Fibroblast of skin of right biceps (primary cell): Measurements from ENCODE around the gene CLIC6.
"Not testable (repeated sequence)": the region's sequence is repeated elsewhere in the genome, so short reads cannot be mapped to it uniquely, and the experiment has no call there.

Experiments
- DNase-seq: peaks from one replicate; pipeline ENCODE4 v3.0.0-alpha.2; 2013

CLIC6 gene

DNA sequence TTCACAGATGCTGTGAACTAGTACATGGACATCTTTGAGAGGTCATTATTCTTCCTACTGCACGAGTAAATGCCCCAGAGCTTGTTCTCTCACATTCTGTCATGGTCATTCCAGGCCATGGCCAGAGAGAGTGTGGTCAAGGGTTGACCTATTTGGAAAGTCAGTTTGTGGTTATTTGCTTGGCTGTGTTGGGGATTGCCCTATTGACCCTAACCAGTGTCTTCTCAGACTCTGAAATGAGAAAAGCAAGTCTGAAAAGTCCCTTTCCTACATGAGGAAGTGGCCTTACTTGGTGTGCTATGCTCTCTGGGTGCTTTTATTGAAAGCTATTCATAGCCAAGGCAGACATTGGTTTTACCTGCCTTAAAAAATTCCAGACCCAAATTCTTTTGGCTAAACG is 26.6 kb downstream of the CLIC6 start:
- no peak for DNase-seq

DNA sequence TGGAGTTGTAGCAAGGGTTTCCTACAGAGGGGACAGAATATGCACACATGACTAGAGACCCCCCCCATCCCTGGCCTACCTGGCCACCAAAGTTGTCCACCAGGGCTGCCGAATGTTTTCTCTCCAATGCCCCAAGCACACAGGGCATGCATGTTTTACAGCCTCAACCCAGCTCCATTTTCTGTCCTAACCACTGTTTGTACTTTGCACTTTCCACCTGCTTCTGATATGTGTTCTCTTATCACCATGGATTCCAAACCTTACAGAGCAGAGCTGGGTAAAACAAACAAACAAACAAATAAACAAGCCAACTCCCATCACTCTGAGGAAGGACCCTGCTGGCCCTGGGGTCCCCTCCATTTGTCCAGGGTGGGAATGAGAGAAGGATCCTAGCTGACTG is 27.3 kb downstream of the CLIC6 start:
- DNase-seq: no peak

DNA sequence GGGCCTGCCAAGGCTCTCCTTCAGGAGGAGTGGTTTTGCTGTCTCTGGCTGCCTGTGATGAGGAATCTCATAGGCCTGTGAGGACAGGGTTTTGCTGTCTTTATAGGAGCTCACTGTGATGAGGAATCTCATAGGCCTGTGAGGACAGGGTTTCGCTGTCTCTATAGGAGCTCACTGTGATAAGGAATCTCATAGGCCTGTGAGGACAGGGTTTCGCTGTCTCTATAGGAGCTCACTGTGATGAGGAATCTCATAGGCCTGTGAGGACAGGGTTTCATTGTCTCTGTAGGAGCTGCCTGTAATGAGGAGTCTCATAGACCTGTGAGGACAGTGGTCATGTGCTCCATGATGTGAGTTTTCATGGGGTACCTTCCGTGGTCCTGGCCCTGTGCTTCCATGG is 29.0 kb downstream of the CLIC6 start:
- no peak for DNase-seq

DNA sequence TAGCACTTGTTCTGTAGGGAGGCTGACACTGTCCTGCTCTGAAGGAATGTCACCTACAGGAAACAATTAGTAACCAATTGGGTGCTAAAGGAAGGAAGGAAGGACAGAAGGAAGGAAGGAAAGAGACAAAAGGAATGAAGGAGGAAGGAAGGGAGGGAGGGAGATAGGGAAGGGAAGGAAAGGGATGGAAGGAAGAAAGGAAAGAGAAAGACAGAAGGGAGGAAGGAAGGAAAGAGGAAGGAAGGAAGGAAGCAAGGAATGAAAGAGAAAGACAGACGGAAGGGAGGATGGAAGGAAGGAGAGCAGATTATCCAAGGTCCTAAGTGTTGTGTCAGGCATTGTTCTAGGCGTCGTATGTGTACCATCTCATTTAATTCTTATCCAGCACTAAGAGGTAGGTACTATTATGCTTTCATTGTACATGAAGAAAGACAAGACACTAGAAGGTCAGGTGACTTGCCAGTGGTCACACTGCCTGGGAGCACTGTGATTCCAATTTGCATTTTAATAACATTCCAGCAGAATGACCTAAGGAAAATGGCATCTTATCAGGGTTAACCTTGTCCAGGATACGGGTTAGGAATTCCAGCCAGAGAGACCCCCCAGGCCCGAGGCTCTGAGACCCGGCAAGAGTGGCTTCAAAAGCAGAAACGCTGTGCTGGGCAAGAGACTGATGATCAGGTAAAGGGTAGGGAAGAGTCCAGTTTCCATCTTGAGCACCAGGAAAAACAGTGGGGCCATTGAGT is 29.6 kb downstream of the CLIC6 start:
- DNase-seq: no peak

DNA sequence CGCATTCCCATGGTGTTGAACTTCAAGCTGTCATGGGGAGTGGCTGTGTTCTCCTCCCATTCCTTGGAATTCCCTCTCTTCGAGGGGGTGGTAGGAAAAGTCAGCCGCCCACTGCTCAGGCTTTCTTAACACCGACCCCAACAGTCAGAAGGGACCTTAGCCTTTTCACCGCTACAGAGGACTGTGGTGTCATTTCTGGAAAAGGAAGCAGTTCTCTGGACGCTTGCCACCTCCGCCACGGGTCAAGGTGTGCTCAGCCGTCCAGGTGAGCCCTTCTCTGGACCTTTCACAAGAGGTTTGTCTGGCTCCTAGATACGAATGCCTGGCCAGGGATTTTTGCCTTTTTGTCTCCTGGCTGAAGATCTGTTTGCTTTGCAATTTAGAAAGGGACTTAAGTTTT is 31.8 kb downstream of the CLIC6 start:
- DNase-seq: no peak

DNA sequence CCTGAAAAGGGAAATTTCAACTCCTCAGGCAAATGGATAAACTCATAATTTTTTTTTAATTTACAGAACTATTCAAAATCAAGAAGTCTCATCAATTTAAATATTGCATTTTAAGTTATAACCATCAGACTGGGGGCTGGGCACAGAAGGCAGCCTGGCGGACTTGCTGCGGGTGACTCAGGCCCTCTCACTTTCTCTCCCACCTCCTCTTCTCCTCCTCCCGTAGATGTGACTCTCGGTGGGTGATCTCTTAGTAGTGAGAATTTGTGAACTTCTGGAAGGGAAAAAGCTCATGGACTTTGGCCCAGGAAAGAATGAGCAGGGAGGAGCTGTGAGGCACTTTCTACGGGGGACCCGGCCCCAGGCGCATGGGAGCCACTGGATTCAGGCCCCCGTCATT is 32.9 kb downstream of the CLIC6 start:
- peak; percentile 47 for DNase-seq

DNA sequence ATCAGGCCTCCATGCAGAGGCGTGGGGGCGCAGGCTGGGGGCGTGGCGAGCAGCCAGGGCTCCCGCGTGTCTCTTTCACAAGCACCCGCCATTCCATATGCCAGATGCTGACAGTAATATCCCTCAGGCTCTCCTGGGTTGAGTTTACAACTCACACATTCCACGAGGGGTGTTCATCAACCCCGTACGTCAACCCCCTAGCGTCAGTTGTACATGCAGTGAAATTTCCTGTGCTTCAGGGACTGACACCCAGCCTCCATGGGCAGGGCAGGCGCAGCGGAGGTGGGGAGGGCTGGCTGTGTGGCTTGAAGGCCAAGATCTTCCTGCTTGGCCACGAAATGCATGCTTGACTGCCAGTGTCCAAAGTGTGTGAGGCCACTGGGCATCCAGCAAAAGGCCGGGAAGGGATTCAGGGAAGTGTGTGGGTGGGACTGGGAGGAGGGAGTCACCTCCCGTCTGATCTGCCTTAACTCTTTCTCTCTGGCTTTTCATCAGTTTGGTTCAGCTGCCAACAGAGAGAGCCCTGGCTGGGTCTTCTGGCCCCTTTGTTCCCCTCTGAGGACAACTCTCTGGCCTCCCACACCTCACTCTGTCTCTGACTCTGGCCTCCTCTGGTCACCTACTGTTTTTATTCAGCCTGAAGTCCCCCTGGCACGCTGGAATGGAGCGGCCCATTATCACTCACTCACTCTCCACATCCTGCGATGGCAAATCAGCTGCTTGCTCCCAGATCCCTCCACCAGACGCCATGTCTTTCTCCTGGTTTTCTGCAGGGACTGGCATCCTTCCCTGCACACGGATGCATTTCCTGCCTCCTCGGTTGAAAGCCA is 33.8 kb downstream of the CLIC6 start:
- DNase-seq: peak; percentile 90

DNA sequence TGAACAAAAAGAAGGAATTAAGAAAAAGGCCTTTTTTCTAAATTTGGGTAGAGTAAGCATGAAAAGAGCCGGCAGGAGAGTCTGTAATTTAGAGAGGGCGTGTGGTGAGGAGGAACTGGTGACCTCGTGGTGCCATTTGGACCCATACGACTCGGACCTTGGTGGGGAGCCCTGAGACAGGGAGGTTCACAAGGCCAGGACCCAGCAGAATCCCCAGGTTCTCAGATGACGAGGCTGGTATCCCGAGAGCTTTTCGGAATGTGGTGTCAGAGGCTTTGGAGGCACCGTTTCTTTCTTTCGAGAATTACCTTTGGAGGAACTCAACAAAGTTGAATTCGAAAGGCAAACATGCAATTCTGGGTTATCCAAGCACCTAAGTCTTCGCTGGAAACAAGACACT is 34.8 kb downstream of the CLIC6 start:
- DNase-seq: no peak

DNA sequence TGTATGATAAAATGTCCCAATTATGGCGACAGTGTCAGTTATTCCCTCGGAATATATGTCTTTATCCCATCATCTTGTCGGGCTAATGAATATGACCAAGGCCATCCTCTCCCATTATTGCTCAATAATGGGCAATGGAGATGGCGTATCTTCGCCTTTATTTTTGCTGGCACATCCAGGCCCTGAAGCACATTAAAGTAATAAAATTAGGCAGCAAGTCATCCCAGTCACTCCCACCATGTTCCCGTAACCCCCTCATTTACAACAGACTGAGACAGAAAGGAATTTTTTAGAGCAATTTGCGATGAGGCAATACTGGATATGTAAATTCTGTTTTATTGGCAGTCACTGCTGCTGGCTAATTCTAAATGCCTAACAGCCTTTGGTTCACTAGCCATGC is 35.3 kb downstream of the CLIC6 start:
- peak; percentile 57 for DNase-seq

DNA sequence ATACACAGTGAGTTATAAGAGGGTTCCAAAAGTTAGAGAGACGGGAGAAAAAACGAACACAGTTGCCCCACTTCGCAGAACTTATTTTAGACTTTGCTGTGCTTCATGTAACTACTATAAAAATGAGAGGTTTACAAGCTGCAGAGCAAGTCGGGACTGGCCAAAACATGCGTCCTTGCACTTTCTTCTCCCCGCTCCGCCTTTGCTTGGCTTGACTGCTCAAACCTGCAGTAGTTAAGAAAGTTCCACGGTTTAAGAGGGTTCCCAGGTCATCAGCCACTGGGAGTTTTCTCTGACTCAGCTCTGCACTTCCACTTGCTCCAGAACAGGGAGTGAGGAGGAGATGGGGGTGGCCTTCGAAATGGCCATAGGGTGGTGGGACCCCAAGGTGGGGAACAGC is 36.2 kb downstream of the CLIC6 start:
- DNase-seq: no peak

DNA sequence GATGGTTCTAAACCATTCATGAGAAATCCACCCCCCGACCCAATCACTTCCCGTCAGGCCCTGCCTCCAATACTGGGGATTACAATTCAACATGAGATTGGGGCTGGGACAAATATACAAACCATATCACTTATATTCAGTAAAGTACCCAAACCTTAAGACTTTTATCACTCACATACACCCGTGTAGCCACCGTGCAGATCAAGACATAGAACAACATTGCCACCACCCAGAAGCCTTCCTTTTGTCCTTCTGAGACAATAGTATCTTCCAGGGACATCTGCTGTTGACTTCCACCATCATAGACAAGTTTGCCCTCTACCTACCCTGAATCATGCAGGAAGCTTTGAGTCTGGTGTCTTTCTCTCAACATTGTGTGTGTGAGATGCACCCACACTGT is 37.5 kb downstream of the CLIC6 start:
- DNase-seq: no peak

DNA sequence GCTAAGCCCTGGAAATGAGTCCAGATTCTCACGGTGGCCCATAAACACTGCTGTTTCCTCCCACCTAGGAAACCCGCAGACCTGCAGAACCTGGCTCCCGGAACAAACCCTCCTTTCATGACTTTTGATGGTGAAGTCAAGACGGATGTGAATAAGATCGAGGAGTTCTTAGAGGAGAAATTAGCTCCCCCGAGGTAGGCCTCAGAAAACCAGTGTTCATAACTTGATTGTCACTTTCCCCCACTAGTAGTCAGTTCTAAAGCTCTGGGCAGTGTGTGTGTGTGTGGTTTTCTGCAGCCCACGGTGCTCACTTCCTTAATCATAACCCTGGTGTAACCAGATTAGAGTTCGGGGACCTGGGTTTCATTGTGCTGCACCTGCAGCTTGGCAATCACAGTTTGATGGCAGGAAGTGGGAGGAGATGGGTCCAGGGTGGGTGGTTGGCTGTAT is 39.1 kb downstream of the CLIC6 start:
- no peak for DNase-seq

DNA sequence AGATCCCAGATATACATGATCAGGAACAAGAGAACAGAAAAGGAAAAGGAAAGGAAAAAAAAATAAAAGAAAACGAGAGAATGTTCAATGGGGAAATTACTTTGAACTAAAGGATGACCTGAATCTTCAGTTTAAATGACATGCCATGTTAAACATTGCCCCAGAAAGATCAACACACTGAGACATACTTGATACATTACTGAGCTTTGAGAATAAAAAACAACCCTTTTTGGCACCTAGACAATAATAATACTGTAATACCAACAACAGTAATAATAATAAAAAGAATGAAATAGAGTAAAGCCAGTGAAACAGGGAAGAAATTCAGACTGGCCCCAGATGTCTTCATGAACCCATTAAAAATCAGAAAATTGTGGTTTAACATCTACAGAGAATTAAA is 44.8 kb downstream of the CLIC6 start:
- DNase-seq: no peak

DNA sequence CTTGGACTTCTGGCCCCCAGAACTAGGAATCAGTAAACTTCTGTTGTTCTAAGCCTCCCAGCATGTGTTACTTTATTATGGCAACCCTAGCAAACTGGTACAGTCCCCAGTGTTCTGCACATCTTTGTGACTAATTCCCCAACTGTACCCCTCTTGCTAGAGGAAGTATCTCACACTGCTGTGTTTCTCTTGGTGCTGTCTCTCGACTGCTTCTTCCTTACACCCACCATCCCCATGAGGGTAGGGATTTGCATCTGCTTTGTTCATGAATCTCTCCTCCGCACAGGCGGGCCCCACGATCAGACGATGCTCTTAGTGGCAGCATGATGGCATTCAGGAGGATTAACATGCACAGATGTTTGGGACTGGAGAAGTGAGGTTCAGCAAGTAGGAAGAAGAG is 46.7 kb downstream of the CLIC6 start:
- no peak for DNase-seq

DNA sequence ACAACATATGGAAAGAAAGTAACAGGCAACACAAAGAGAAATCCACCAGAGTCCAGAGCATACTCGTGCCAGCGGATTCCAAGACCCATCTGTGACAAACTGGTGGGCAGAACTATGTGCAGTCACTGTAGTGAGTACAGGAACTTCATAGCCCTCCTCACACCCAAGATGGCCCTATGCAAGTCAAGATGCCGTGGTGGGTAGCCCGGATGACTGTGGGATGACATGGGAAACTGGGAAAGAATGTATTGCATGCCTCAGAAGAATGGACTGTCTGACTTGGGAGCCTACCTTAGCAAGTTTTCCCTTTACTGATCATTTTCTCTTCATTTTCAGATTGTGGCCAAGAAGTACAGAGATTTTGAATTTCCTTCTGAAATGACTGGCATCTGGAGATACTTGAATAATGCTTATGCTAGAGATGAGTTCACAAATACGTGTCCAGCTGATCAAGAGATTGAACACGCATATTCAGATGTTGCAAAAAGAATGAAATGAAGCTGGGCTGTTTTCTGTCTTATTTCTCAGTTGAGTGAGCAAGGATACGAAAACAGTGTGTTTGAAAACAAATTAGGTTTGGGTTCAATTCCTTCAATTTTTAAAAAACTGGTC is 47.3 kb downstream of the CLIC6 start:
- DNase-seq: no peak

DNA sequence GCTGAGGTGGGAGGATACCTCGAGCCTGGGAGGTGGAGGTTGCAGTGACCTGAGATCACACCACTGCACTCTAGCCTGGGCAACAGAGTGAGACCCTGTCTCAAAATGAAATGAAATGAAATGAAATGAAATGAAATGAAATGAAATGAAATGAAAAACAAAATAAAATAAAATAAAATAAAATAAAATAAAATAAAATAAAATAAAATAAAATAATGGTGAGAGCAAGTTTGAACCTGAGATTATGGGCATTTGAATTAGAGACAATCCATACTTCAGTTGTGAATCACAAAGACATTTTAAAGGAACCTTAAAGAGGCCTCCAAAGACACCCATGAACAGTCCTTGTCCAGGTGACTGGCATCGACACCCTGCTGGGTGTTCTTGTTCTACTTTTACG is 49.7 kb downstream of the CLIC6 start:
- DNase-seq: not testable (repeated sequence)

DNA sequence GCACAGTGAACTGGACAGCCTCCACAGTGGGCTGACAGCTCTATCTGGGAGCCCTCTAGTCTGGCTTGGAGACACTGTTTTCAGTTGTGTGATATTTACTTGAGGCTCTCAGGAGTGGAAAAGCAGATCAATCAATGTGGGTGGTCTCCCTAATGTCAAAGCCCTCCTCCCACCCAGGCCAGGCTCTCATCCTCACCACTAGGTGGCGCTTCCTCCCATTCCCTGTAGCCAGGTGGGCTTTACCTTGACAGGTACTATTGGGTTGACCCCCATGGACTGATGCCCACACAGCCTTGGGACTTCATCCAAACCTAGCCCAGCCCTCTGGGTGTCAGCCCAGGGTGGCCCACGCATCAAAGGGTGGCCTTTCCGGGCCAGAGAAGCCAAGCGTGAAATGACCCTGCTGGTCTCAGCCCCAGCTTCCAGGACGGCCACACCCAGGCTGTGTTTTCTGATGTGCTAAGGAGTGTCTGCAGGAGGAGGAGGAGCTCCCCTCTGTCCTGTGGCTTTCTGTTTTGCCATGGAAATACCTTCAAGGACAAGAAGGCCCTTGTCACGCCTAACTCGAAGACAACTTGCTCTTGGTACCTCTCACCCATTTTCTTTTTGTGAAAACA is 54.0 kb downstream of the CLIC6 start:
- no peak for DNase-seq

DNA sequence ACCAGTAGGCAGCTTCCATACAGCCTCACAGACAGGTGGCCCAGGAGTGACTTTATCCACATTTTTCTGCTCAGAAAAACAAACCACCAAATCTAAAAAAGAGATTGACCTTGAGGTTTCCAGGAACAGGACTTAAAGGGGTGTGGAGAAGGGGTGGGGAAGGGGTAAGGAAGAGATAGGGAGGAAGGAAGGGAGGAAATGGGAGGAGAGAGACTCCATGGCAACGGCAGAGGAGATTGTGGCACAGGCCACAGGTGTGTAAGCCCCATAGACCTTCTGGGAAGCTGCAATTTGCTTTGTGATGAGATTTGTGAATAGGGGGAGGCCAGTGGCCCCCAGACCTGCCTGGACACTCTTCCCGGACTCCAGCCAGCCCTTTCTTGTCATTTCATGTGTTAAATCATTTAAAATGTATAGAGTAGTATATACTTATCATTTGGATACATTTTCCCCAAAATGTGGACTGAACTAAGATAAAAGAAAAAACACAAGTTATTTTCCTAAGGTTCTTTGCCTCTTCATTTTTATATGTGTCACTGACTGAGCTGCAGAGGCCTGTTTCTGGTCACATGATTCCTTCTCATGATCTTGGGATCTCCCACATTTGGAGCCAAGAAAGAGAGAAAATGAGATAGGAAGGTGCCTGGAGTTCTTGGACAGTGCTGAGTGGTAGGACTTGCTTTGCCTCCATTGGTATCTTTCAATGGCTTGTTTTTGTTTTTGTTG is 55.5 kb downstream of the CLIC6 start:
- no peak for DNase-seq

DNA sequence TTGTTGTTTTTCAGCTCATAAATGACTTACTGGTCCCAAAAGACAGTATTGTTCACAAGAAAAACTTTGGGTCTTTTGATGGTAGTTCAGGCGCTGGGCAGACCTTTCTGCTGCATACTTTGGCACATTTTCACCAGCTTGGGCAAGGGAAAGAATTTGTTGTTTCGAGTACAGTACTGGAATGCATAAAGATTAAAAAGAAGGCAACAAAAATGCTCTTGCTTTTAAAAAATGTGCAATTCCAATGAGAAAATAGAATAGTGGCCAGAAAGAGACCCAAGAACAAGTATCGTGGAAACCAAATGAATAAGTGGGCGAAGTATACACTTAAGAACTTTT is 56.0 kb downstream of the CLIC6 start:
- no peak for DNase-seq

DNA sequence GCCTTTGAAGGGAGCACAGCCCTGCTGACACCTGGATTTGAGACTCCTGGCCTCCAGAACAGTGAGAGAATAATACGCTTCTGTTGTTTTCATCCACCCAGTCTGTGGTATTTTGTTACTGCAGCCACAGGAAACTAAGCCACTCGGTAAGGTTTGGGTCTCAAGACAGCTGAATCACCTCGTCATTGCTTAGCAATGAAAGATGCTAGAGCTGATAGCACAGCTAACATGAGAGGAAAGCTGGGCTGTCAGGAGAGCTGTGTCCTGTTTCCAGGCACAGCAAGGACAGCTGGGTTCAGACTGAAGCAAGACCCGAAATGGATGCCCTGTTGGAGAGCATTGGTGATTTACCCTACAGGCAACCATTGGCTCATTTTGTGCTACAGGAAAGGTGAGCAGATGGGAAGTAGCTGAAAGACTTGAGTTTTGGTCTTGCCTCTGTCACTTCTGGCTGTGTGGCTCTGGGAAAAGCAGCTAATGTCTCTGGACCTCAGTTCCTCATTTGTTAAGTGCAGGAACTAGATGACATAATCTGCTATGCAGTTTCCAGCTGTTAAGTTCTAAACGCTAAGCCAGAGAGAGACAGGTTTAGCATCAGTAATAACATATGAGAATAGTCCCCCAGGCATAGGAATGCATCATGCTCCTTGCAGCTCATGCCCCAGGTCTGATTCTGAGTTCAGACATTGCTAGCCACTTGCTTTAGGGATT is 58.0 kb downstream of the CLIC6 start:
- peak; percentile 41 for DNase-seq

DNA sequence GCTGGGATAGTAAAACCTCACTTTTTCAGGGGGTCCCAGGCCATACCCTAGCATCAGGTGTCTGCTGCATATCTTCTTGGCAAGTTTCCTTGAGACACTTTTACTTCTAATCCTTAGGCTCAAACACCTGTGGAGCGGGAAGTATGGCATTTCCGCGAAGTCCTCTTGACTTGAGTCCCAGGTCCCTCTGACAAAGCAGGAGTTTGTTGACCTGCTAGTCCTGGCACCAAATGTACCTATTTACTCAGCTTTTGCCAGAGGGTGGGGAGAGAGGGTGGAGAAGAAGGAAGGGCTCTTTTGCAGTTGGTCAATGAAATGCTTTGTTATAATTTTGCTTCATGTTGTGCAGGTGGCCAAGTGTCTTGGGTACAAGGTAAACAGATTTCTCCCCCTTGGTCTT is 59.7 kb downstream of the CLIC6 start:
- no peak for DNase-seq

DNA sequence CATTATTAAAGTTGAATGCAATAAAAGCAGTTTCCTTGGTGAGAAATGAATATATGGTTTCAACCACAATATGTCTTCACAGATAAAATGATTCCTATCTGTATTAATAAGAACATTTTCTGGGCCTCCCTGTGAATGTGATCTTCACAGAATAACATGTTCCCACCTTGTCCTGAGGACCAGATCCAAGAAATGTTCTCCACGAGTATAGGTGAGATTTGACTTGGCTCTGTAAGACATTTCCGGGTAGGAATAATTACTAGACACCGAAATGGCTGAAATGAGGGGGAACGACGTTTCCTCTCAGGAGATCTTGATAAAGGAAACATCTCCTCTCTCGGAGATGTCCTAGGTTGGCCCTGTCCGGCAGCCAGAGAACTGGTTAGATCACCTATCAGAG is 61.4 kb downstream of the CLIC6 start:
- DNase-seq: no peak
